AG04450 (cell line): Measurements from ENCODE around the gene NUP205. TPM values are rescaled to one million over a fixed set of nuclear protein-coding genes. Genes with fewer than 3 reads are reported as not detected.

ENCODE experiments used
- CTCF ChIA-PET: fragments of 300-600, 350-600 bp; formaldehyde crosslinking; extraction: SDS; loops from one replicate; lab custom pipeline; 2022; ENCODE audit warnings: antibody characterized with exemption, inconsistent platforms; lab: Charles Lee
- POLR2A ChIA-PET: fragments of 350-600 bp; formaldehyde crosslinking; extraction: SDS; loops from one replicate; lab custom pipeline; 2021; ENCODE audit warnings: antibody characterized with exemption, inconsistent platforms; lab: Yijun Ruan, JAX
- DNase-seq: peaks from one replicate; pipeline ENCODE4 v3.0.0-alpha.2; 2011; ENCODE audit warnings: low read depth, low spot score
- H3K27ac ChIP-seq: one replicate; pipeline ENCODE4 v1.5.1; 2012; ENCODE audit warnings: low read depth, low read length, control low read depth
- H3K27me3 ChIP-seq: one replicate; pipeline ENCODE4 v1.6.0; 2012; ENCODE audit warnings: low read length; ENCODE audit not compliant: control insufficient read depth, insufficient read depth
- H3K4me3 ChIP-seq: 2 replicates; pipeline ENCODE4 v1.5.1; 2011; ENCODE audit warnings: mild to moderate bottlenecking, low read depth, low read length, control low read depth
- H3K9me3 ChIP-seq: 2 replicates; pipeline ENCODE4 v1.5.1; 2012; ENCODE audit warnings: low read length; ENCODE audit not compliant: control insufficient read depth, insufficient read depth
- polyA plus RNA-seq: library from polyadenylated mRNA; depleted of rRNA; stranded (reverse); fragments of >200 nt; gene quantifications from 2 replicates; pipeline ENCODE4 v1.2.3, GENCODE V29; 2011
- TF ChIP-seq, protein P1 (sequence below): IDR thresholded peaks from 2 replicates; pipeline ENCODE4 v1.5.1; 2011; ENCODE audit warnings: low read depth, low read length, control low read depth, inconsistent platforms

NUP205 gene
- polyA plus RNA-seq, 1 experiment, result 36.2 TPM

DNA sequence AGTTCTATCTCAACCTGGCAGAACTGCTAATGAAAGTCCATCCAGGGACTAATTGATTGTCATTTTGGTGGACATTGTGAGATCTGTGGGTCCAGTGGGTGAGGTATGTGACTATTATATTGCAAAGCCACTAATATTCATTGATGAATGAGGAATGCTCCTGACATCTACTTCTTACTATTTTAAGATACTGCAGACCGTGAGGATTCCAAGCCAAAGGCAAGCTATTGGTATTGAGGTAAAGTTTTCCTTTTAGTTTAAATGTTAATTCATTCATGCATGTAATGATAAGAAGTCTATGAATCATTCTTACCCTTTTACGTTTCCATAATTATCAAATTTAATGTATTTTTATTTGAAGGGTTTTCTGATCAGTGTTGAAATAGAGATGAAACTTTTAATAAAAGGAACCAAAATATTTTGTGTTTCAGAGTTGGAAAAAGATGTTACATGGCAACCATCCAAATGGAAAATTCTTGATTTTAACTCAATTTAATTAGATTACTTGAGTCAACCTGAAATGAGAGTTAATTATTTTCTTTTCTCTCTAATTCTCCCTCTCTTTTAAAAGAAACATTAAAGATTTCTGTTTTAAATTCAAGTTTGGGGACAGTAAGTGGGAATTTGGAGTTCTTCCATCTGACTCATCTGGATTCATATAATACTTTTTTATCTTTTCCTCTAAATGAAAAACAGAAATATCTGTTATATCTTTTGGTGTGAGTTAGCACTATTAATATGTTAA lies 39.6 kb downstream of the NUP205 start:
- CTCF ChIA-PET, result interaction anchor here (1.1 to 1.6 kb wide), 4 partner anchors 24 to 323 kb away, joined by 3 to 9 read pairs (median 4); no protein-coding TSS in a partner anchor
- no peak overlapping the region for H3K27ac ChIP-seq
- H3K9me3 ChIP-seq, result no peaks in the 10 kb centered on the region
- TF ChIP-seq, protein P1, sequence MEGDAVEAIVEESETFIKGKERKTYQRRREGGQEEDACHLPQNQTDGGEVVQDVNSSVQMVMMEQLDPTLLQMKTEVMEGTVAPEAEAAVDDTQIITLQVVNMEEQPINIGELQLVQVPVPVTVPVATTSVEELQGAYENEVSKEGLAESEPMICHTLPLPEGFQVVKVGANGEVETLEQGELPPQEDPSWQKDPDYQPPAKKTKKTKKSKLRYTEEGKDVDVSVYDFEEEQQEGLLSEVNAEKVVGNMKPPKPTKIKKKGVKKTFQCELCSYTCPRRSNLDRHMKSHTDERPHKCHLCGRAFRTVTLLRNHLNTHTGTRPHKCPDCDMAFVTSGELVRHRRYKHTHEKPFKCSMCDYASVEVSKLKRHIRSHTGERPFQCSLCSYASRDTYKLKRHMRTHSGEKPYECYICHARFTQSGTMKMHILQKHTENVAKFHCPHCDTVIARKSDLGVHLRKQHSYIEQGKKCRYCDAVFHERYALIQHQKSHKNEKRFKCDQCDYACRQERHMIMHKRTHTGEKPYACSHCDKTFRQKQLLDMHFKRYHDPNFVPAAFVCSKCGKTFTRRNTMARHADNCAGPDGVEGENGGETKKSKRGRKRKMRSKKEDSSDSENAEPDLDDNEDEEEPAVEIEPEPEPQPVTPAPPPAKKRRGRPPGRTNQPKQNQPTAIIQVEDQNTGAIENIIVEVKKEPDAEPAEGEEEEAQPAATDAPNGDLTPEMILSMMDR, result no peak
- POLR2A ChIA-PET, result no interaction called here
- no peak overlapping the region for H3K4me3 ChIP-seq
- DNase-seq, result no peak
- H3K27me3 ChIP-seq, result no peaks in the 10 kb centered on the region

DNA sequence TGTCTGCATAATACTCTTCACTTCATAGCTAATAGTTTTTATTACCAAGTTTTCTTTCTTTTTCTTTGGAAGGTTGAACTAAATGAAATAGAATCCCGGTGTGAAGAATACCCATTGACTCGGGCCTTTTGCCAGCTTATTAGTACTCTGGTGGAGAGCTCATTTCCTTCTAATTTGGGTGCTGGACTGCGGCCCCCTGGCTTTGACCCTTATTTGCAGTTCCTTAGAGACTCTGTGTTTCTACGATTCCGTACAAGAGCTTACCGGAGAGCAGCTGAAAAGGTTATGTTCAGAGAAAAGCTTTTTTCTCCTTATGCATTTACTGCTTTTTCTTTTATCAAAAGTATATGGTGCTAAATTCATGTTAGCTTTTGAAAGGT lies 40.2 kb downstream of the NUP205 start:
- CTCF ChIA-PET, result interaction anchor here (1.1 to 1.6 kb wide), 5 partner anchors 23 to 323 kb away, joined by 3 to 9 read pairs (median 4); no protein-coding TSS in a partner anchor
- Histone ChIP-seq H3K4me3 (no peak overlapping the region), H3K27me3 (no peaks in the 10 kb centered on the region), H3K9me3 (no peaks in the 10 kb centered on the region), H3K27ac (no peak overlapping the region)
- TF ChIP-seq, protein P1, result no peak
- POLR2A ChIA-PET, result no interaction called here
- DNase-seq, result no peak

DNA sequence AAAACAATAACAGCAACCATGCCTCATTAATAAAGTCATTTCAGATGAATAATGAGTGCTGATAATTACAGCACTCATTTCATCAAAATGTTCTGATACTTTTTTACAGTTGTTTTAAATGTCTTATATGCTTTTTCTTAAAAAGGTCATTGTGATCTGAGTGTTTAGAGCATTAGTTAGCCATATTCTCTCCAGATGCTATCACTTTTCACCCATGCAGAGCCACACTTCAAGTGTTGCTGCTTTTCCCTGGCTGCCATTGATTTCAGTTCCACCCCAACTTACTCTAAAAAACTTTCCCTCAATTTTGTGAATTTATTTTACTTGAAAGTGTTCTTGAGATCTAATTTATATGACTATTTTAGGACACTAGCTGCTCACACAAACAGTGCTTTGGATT lies 41.8 kb downstream of the NUP205 start:
- Histone ChIP-seq H3K9me3 (no peaks in the 10 kb centered on the region), H3K4me3 (no peak overlapping the region), H3K27ac (no peak overlapping the region), H3K27me3 (no peaks in the 10 kb centered on the region)
- no peak for DNase-seq
- TF ChIP-seq, protein P1, result no peak
- CTCF ChIA-PET, result interaction anchor here (3.7 to 4.8 kb wide), 2 partner anchors 22 to 46 kb away, joined by 18 to 23 read pairs; no protein-coding TSS in a partner anchor
- POLR2A ChIA-PET, result no interaction called here

DNA sequence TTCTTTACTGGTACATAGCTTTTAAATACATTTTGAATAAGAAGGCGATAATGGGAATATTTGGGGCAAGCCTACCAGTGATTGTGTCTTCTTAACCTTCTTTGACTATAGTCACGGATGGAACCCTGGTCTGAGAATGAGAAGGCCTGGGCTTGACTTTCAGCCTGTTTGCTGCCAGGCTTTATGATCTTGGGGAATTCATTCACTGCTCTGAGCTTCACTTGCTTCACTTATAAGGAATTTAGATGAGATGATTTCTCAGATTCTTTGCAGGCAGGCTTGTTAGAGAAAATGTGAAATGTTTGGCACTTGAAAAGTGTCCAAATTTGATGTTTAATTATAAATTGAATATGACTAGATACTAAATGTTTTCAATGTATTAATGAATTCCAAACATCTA lies 42.5 kb downstream of the NUP205 start:
- Histone ChIP-seq H3K27ac (no peak overlapping the region), H3K4me3 (no peak overlapping the region), H3K9me3 (no peaks in the 10 kb centered on the region), H3K27me3 (no peaks in the 10 kb centered on the region)
- ChIA-PET CTCF (interaction anchor here (3.7 to 4.8 kb wide), 2 partner anchors 21 to 45 kb away, joined by 18 to 23 read pairs; no protein-coding TSS in a partner anchor), POLR2A (no interaction called here)
- no peak for DNase-seq
- TF ChIP-seq, protein P1, result no peak

DNA sequence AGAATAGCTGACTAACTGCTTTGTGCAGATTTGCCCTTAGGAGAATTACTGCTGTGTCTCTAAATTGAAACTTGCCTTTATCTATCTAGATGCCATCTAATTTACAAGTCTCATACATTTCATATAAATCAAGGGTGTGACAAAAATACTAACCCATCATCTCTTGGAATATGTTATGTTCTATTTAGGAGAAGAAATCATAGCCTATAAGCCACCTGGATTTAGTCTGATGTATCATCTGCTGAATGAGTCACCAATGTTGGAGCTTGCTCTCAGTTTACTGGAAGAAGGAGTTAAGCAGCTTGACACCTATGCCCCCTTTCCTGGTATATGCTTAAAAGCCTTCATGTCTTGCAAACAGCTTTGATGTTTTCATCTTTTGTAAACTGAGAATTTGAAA lies 43.5 kb downstream of the NUP205 start:
- TF ChIP-seq, protein P1, result no peak
- Histone ChIP-seq H3K4me3 (no peak overlapping the region), H3K27me3 (no peaks in the 10 kb centered on the region), H3K27ac (no peak overlapping the region), H3K9me3 (no peaks in the 10 kb centered on the region)
- CTCF ChIA-PET, result interaction anchor here (2.1 to 4.8 kb wide), 3 partner anchors 20 to 320 kb away, joined by 11 to 23 read pairs (median 18); no protein-coding TSS in a partner anchor
- POLR2A ChIA-PET, result no interaction called here
- no peak for DNase-seq
